Astrocyte (in vitro differentiated cells and primary cell): ENCODE results near the gene SIN3B.

Experiments
- CTCF ChIP-seq: IDR thresholded peaks from 2 replicates; pipeline ENCODE4 v1.5.1; 2011; ENCODE audit warnings: low read depth, mild to moderate bottlenecking, inconsistent platforms, low read length, moderate library complexity; ENCODE audit not compliant: insufficient read depth
- EZH2 ChIP-seq: IDR thresholded peaks from 2 replicates; pipeline ENCODE4 v1.6.1; 2012; ENCODE audit warnings: mild to moderate bottlenecking, low read length, inconsistent platforms; ENCODE audit not compliant: insufficient read depth

GRCh38 chr19:16928351-16928750 lies 99.2 kb downstream of the SIN3B start:
- TF ChIP-seq CTCF (no peak), EZH2 (no peak)
